ENCODE data around the gene PGRMC1. TPM values are rescaled to one million over a fixed set of nuclear protein-coding genes. Genes with fewer than 3 reads are reported as not detected.

PGRMC1 gene
- total RNA-seq = 122 and 158 TPM in 2 replicates

GRCh38 chrX:119235872-119236622, at the start of gene PGRMC1:
PGRMC1 (plus strand) TSS chrX:119236285; CDS start chrX:119236364, 79 bp downstream.

Other genes starting within 250 kb of the PGRMC1 start
- gene CT47C1, start 163.3 kb upstream of the PGRMC1 start, total RNA-seq = not detected in 2 replicates
- gene KIAA1210, start 108.5 kb upstream of the PGRMC1 start, total RNA-seq = not detected in 2 replicates
- 12.5 and 14.8 TPM in 2 replicates for gene SLC25A43, start 163.1 kb downstream of the PGRMC1 start, total RNA-seq
- 331 and 483 TPM in 2 replicates for gene SLC25A5, start 232.2 kb downstream of the PGRMC1 start, total RNA-seq

All from mesangial cell (primary cell).